Activated CD8-positive, alpha-beta T cell treated with anti-CD3 and anti-CD28 coated beads, Interleukin-2, amount 10 ng/mL, durations not matched to agents 7 days and 5 days (primary cell): ENCODE results near the gene CEP128. TPM values are rescaled to one million over a fixed set of nuclear protein-coding genes. Genes with fewer than 3 reads are reported as not detected.

Source experiments
- ATAC-seq: fragments of 150-1000 bp; cut with Tn5 transposase; one replicate; pipeline ENCODE4 v1.10.0; 2021; ENCODE audit warnings: moderate library complexity
- CTCF ChIA-PET: fragments of 350-600 bp; sonication (Branson Sonifier 250); formaldehyde crosslinking; loops from one replicate; lab custom pipeline; 2021; ENCODE audit warnings: antibody characterized with exemption; lab: Charles Lee
- POLR2A ChIA-PET: fragments of 350-600 bp; sonication (Branson Sonifier 250); formaldehyde crosslinking; loops from one replicate; lab custom pipeline; 2021; ENCODE audit warnings: antibody characterized with exemption; lab: Charles Lee
- DNase-seq: peaks from one replicate; pipeline ENCODE4 v3.0.0-alpha.2; 2020
- H3K27ac Mint-ChIP-seq: one replicate; pipeline ENCODE4 v1.8.0; 2021; ENCODE audit warnings: mild to moderate bottlenecking, mixed read lengths
- H3K27me3 Mint-ChIP-seq: one replicate; pipeline ENCODE4 v1.8.0; 2021; ENCODE audit warnings: low read depth, mixed read lengths
- H3K36me3 Mint-ChIP-seq: one replicate; pipeline ENCODE4 v1.8.0; 2021; ENCODE audit warnings: low read depth, mixed read lengths
- H3K4me1 Mint-ChIP-seq: one replicate; pipeline ENCODE4 v1.8.0; 2021; ENCODE audit warnings: low read depth, mixed read lengths
- H3K4me3 Mint-ChIP-seq: one replicate; pipeline ENCODE4 v1.8.0; 2021; ENCODE audit warnings: mild to moderate bottlenecking, mixed read lengths
- H3K9me3 Mint-ChIP-seq: one replicate; pipeline ENCODE4 v1.8.0; 2022; ENCODE audit warnings: mixed read lengths; ENCODE audit not compliant: insufficient read depth
- total RNA-seq, 2 experiments: library from RNA; stranded (reverse); gene quantifications; one replicate each; pipeline ENCODE4 v1.2.3, GENCODE V29; 2021

CEP128 gene
- total RNA-seq, 2 experiments from 2014 or later, result 32.9 to 35.8 TPM

DNA sequence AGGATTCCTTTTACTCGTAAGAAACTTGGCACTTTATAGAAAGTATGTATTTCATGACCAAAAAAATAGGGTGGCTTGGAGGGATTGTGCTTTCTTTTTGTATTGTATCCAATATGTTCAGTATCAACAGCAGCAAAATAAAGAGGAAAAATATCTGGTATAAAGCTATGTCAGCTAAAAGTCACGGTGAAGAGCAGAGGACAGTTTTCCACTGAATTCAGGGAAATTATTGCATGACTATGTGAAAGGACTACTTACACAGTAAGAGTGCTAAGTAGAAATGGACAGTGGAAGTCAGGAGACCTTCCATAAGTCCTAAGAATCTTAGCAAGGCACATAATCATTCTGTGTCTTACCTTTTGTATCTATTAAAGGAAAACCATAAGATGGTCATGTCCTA, 33.1 kb upstream of the CEP128 start:
- no peak overlapping the region for H3K27ac Mint-ChIP-seq
- DNase-seq, result no peak
- H3K36me3 Mint-ChIP-seq, result no peaks in the 10 kb centered on the region
- H3K4me3 Mint-ChIP-seq, result no peak overlapping the region
- ChIA-PET POLR2A (no interaction called here), CTCF (interaction anchor here (1.1 to 9.2 kb wide), 6 partner anchors 8 to 490 kb away, joined by 3 to 76 read pairs (median 4); partner anchors contain the start of gene TSHR)
- no peak for ATAC-seq
- peaks cover 32% of the 10 kb centered on the region for H3K27me3 Mint-ChIP-seq
- no peaks in the 10 kb centered on the region for H3K9me3 Mint-ChIP-seq
- peaks cover 29% of the 10 kb centered on the region for H3K4me1 Mint-ChIP-seq

DNA sequence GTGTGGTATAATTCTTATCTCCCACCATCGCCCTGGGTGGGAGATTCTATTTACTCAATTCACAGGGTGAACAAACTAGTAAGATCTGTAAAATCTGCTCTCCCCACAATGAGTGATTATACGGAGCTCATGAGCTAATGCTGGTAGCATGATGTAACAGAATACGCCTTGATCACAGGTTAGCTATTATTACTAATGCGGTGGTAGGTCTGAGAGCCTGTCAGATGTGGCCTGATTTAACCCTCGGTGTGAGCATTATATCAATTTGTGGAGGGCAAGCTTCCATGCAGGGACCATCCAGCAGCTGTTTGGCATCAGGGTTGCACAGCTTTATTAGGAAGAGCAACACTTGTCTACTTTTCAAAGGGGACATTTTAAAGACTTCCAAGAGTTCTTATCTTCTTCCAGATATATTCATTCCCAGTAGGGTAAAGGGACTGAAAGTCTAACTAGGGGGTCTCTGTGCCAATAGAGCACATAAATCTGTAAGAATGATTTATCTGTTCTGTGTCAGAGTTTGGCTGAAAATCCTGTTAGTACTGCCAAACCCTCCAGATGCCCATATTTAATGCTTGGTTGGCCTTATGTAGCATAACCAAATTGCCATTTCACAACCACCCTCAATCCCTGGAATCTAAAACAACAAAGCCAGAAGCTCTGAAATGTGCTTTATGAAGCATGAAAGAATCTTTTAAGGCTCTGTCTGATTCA, 32.5 kb upstream of the CEP128 start:
- Mint-ChIP-seq H3K4me3 (no peak overlapping the region), H3K27me3 (peaks cover 33% of the 10 kb centered on the region), H3K4me1 (peaks cover 28% of the 10 kb centered on the region), H3K27ac (no peak overlapping the region), H3K9me3 (no peaks in the 10 kb centered on the region), H3K36me3 (no peaks in the 10 kb centered on the region)
- DNase-seq (no peak), ATAC-seq (peak; percentile 35)
- ChIA-PET CTCF (interaction anchor here (0.9 to 9.2 kb wide), 8 partner anchors 7 to 491 kb away, joined by 3 to 76 read pairs (median 4); partner anchors contain the start of gene TSHR), POLR2A (interaction anchor here (0.7 kb wide), 1 partner anchor 12 kb away, joined by 3 read pairs; no protein-coding TSS in a partner anchor)

DNA sequence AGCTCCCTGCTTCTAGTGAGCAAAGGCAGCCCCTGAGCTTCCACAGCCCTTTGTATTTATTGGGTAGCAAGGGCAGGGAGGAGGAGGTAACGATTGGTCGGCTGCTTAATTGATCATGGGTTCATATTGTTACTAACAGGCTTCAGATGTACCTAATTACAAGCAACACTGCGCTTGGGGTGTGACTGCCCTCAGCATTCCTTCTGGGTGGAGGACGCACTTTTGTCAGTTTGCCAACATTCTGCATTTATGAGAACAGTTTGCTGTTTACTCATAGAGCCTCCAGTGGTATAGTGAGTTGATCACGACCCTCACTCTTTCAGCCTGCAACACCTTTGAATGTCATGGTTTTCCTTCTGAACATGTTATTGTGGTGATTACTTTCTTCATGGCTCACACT, 23.5 kb upstream of the CEP128 start:
- Mint-ChIP-seq H3K27ac (no peak overlapping the region), H3K4me3 (no peak overlapping the region), H3K27me3 (peaks cover 18% of the 10 kb centered on the region), H3K9me3 (no peaks in the 10 kb centered on the region), H3K4me1 (peaks cover 4% of the 10 kb centered on the region), H3K36me3 (no peaks in the 10 kb centered on the region)
- ChIA-PET CTCF (interaction anchor here (4.7 kb wide), 1 partner anchor 22 kb away, joined by 30 read pairs; no protein-coding TSS in a partner anchor), POLR2A (no interaction called here)
- DNase-seq (no peak), ATAC-seq (no peak)

DNA sequence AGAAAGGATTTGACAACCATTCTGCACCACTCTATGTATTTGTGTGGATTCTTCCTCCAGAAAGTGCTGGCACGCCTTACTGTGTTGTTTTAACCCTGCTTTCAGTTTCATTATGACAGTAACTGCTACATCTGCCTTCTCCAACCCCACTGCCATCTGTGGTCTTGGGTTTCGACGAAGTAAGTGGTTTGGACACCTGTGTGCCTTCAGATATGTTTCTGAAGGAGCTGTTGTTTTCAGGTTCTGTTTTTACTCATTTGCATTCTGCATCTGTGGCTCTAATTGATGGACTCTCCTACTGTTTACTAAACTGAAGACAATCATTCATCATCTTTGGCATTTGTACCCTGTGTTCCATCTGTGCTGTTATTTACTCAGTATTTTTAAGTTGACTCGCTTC, 18.0 kb upstream of the CEP128 start:
- peak overlapping the region; percentile 70 for H3K27ac Mint-ChIP-seq
- H3K4me3 Mint-ChIP-seq, result peak overlapping the region; percentile 49
- H3K27me3 Mint-ChIP-seq, result peaks cover 8% of the 10 kb centered on the region

DNA sequence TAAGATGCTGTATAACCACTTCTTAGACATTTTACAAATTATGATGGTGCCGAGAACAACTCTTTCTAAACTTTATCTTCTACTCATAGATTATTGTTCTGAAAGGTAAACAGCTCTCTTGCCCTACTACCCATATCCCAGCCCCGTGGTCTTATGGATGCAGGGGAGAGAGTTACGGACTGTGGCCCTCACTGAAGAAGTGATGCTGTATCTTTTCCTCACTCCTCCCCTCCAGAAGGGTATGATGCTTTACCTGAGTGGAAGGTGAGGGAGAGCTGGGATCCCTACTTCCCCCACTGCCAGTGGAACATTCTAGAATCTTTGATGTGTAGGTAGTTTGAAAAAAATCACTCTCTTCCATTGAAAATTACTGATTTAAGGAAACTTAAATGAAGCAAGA, 17.4 kb upstream of the CEP128 start:
- peaks cover 3% of the 10 kb centered on the region for H3K36me3 Mint-ChIP-seq
- ChIA-PET POLR2A (interaction anchor here (0.6 to 2.1 kb wide), 7 partner anchors 15 to 211 kb away, joined by 3 to 8 read pairs (median 4); partner anchors contain the start of gene CEP128), CTCF (interaction anchor here (0.7 to 10.3 kb wide), 9 partner anchors 9 to 253 kb away, joined by 3 to 268 read pairs (median 4); partner anchors contain the start of gene CEP128)
- ATAC-seq (no peak), DNase-seq (no peak)
- H3K27me3 Mint-ChIP-seq, result peaks cover 8% of the 10 kb centered on the region
- H3K27ac Mint-ChIP-seq, result peak overlapping the region; percentile 70
- H3K4me1 Mint-ChIP-seq, result peaks cover 52% of the 10 kb centered on the region
- peak overlapping the region; percentile 49 for H3K4me3 Mint-ChIP-seq
- no peaks in the 10 kb centered on the region for H3K9me3 Mint-ChIP-seq

More for the DNA sequence above, 18.0 kb upstream of the CEP128 start:
- peaks cover 3% of the 10 kb centered on the region for H3K36me3 Mint-ChIP-seq
- DNase-seq (peak; percentile 89), ATAC-seq (peak; percentile 97)
- H3K4me1 Mint-ChIP-seq, result peaks cover 50% of the 10 kb centered on the region
- H3K9me3 Mint-ChIP-seq, result no peaks in the 10 kb centered on the region
- ChIA-PET CTCF (interaction anchor here (0.7 to 10.3 kb wide), 9 partner anchors 9 to 505 kb away, joined by 3 to 268 read pairs (median 4); partner anchors contain the start of gene CEP128), POLR2A (interaction anchor here (0.6 to 2.1 kb wide), 11 partner anchors 9 to 261 kb away, joined by 3 to 8 read pairs (median 3); partner anchors contain the start of gene CEP128)

DNA sequence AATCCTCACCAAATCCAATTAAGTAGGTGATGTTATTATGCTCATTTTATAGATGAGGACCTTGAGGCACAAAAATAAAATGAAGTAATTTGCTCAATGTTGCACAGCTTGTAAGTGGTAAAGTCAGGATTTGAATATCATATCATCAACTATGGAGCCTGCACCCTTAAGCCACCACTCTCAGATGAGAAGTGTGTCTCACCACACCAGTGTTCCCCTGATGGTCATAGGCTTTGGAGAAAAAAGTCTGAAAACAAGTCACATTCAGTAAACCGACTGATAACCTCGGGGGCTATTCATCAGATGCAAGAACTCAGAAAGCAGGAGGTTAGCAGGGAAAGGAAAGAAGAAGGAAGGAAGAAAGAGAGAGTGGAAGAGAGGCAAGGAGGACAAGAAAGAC, 16.7 kb upstream of the CEP128 start:
- Mint-ChIP-seq H3K27ac (no peak overlapping the region), H3K4me1 (peaks cover 52% of the 10 kb centered on the region), H3K36me3 (peaks cover 3% of the 10 kb centered on the region), H3K4me3 (no peak overlapping the region), H3K27me3 (peaks cover 8% of the 10 kb centered on the region), H3K9me3 (no peaks in the 10 kb centered on the region)
- ChIA-PET POLR2A (no interaction called here), CTCF (interaction anchor here (1.0 to 10.3 kb wide), 5 partner anchors 17 to 254 kb away, joined by 3 to 268 read pairs (median 4); no protein-coding TSS in a partner anchor)
- DNase-seq (no peak), ATAC-seq (no peak)

DNA sequence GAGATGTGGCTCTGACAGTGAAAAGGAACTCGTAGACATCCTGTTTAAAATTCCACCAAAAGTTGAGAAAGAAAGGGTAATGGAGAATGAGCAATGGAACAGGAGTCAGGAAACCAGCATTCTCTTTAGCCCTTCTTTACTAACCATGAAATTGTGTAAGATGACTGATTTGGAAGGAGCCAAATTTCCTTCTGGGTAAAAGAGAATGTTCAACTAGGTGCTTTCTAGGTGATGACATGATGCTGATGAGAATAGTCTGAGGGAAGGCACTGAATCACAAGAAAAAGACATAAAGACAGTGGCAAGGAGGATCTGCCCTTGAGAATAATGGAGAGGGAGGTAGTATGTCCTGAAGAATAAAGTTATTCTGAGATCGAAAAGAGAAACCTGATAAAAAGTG, 16.1 kb upstream of the CEP128 start:
- DNase-seq, result no peak
- no peaks in the 10 kb centered on the region for H3K9me3 Mint-ChIP-seq
- peaks cover 8% of the 10 kb centered on the region for H3K27me3 Mint-ChIP-seq
- ChIA-PET CTCF (interaction anchor here (1.2 to 10.3 kb wide), 5 partner anchors 20 to 507 kb away, joined by 3 to 268 read pairs (median 13); no protein-coding TSS in a partner anchor), POLR2A (interaction anchor here (0.9 to 1.3 kb wide), 2 partner anchors 15 to 17 kb away, joined by 3 to 4 read pairs; no protein-coding TSS in a partner anchor)
- H3K4me3 Mint-ChIP-seq, result no peak overlapping the region
- no peak for ATAC-seq
- H3K36me3 Mint-ChIP-seq, result peaks cover 3% of the 10 kb centered on the region
- peaks cover 52% of the 10 kb centered on the region for H3K4me1 Mint-ChIP-seq
- no peak overlapping the region for H3K27ac Mint-ChIP-seq

DNA sequence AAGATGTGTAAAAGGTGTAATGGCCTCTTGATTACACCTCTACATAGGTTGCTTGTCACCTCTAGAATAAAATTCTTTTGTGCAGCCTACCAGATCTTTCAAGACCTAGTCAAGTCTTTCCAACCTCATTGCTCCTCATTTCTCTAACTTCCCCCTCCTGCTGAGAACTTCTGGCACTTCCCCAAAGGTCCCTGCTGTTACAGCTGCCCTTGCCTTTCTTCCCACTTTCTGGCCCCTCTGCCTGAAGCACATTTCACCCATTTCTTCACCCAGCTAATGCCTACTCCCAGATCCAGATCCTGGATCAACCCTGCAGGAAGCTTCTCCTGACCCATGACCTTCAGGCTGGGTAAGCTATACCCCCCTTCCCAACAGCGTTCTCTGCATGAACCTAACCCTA, 15.4 kb upstream of the CEP128 start:
- POLR2A ChIA-PET, result interaction anchor here (0.9 to 1.3 kb wide), 2 partner anchors 14 to 16 kb away, joined by 3 to 4 read pairs; no protein-coding TSS in a partner anchor
- no peaks in the 10 kb centered on the region for H3K9me3 Mint-ChIP-seq
- DNase-seq (no peak), ATAC-seq (no peak)
- H3K27ac Mint-ChIP-seq, result no peak overlapping the region
- H3K4me3 Mint-ChIP-seq, result no peak overlapping the region
- peaks cover 8% of the 10 kb centered on the region for H3K27me3 Mint-ChIP-seq
- CTCF ChIA-PET, result interaction anchor here (0.6 to 10.3 kb wide), 8 partner anchors 15 to 508 kb away, joined by 3 to 268 read pairs (median 10); partner anchors contain the start of gene CEP128
- peaks cover 3% of the 10 kb centered on the region for H3K36me3 Mint-ChIP-seq
- H3K4me1 Mint-ChIP-seq, result peaks cover 52% of the 10 kb centered on the region

DNA sequence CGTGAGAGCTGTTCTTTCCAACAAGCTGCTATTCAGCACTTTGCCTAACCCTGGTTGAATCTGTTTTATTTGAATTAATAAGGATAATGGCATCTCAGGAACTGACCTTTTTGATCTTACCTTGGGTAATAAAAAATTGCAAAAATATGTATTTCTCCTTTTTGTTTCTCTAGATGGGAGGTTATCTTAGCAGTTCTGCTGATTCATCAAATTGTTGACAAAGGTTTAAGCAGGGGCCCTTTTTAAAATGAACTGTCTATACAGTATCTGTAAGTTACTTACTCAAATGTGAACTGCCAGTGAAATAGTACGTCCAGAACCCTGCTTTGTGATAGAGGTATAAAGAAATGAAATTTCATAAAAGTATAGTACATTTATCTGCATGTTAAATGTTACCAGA, 14.6 kb upstream of the CEP128 start:
- Mint-ChIP-seq H3K27ac (no peak overlapping the region), H3K9me3 (no peaks in the 10 kb centered on the region), H3K4me1 (peaks cover 52% of the 10 kb centered on the region), H3K4me3 (no peak overlapping the region), H3K27me3 (peaks cover 13% of the 10 kb centered on the region), H3K36me3 (peaks cover 3% of the 10 kb centered on the region)
- DNase-seq, result no peak
- ChIA-PET CTCF (interaction anchor here (1.0 to 10.3 kb wide), 12 partner anchors 14 to 509 kb away, joined by 3 to 268 read pairs (median 9); partner anchors contain the start of gene CEP128), POLR2A (interaction anchor here (0.5 to 1.6 kb wide), 3 partner anchors 14 to 214 kb away, joined by 3 to 6 read pairs (median 3); partner anchors contain the start of gene CEP128)
- ATAC-seq, result no peak

DNA sequence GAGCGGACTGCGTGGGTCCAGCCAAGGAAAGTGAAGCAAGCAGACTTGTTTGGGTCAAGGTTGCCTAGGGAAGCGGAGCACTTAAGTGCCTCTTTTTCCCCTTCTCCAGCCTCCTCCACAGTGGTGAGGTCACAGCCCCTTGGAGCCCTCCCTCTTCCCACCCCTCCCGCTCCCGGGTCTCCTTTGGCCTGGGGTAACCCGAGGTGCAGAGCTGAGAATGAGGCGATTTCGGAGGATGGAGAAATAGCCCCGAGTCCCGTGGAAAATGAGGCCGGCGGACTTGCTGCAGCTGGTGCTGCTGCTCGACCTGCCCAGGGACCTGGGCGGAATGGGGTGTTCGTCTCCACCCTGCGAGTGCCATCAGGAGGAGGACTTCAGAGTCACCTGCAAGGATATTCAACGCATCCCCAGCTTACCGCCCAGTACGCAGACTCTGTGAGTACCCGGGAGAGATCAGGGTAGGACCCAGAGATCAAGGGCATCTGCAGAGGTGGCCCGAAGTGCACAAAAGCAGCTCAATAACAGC, 13.9 kb upstream of the CEP128 start, which contains the start of gene TSHR:
Gene TSHR, plus strand, starts transcription at position 206 of the 526 bp plus-strand sequence. Its CDS starts 60 bp downstream, at position 266.
- H3K27ac Mint-ChIP-seq, result peak within 1 kb of the TSS; percentile 71
- peaks cover 52% of the 10 kb centered on the region for H3K4me1 Mint-ChIP-seq

More for the DNA sequence above, 13.9 kb upstream of the CEP128 start, which contains the start of gene TSHR:
- H3K36me3 Mint-ChIP-seq, result peaks cover 3% of the 10 kb centered on the region
- peaks cover 17% of the 10 kb centered on the region for H3K27me3 Mint-ChIP-seq
- ATAC-seq (no peak), DNase-seq (no peak)
- ChIA-PET CTCF (interaction anchor here (1.0 to 10.3 kb wide), 11 partner anchors 13 to 261 kb away, joined by 3 to 268 read pairs (median 11); partner anchors contain the start of gene CEP128), POLR2A (interaction anchor here (0.5 to 1.6 kb wide), 5 partner anchors 13 to 263 kb away, joined by 3 to 8 read pairs (median 3); partner anchors contain the start of gene CEP128)
- no peaks in the 10 kb centered on the region for H3K9me3 Mint-ChIP-seq
- peak within 1 kb of the TSS; percentile 78 for H3K4me3 Mint-ChIP-seq
